ENCODE data around the gene PRICKLE1.
"Not testable (repeated sequence)": the region's sequence is repeated elsewhere in the genome, so short reads cannot be mapped to it uniquely, and the experiment has no call there.

The PRICKLE1 gene

DNA sequence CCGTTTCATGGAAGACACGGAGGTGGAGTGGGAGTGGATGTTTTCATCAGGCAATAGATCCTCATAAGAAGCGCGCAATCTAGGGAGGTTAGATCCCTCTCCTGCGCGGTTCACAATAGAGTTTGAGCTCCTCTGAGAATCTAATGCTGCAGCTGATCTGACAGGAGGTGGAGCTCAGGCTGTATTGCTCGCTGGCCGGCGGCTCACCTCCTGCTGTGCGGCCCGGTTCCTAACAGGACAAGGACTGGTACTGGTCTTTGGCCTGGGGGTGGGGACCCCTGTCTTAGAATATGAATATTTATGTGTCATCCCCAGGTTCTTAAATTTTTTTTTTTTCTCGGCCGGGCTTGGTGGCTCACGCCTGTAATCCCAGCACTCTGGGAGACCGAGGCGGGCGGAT lies 36.7 kb downstream of the PRICKLE1 start:
- no peak for DNase-seq

DNA sequence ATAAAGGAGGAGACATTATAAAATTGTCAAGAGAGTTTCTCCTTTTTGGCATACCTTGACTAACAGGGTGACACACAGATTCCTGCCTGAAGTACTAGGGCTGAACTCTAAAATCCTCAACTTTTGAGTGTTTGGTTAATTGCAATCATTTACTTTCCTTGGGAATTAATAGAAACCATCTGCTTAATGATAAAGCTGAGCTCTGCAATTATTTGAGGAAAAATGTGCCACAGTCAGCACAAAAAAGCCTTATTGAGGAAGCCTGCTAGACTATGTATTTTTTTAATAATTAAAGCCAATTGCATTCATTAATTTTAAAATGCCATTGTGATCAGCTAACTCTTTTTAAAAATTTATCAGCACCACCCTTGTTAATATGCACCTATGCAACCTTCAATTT lies 38.7 kb downstream of the PRICKLE1 start:
- no peak for DNase-seq

DNA sequence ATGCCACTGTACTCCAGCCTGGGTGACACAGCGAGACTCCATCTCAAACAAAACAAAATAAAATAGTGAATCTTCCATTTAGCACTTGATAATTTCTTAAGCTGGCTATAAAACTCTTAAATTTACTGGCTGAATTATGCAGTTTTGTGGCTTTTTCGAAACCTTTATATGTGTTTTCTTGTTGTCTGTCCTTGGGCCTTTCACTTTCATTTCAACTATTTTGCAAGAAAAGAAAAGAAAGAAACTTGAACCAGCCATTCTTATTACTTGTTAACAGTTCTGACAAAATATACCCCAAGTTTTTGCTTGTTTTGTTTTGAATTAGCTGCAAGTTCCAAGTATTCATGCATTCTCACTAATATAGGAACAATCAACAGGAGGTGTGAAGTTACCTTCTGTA lies 42.8 kb downstream of the PRICKLE1 start:
- no peak for DNase-seq

DNA sequence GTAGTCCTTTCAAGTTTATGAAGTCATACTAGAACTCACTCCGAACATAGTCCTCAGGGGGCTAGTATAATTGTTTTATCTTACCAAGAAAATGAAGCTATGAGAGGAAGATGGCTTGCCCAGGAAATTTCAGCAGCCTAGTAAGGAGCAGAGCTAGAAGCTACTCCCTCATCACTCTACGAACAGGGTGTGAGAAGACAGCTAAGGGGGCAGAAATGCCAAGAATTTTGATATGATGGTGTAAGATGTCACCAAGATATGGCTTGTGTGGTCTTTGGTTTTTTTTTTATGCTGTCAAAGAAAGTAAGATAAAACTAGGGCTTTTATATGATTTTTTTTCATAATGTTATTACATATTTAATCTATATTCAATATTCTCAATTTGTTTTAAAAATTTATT lies 47.6 kb downstream of the PRICKLE1 start:
- DNase-seq = no peak

DNA sequence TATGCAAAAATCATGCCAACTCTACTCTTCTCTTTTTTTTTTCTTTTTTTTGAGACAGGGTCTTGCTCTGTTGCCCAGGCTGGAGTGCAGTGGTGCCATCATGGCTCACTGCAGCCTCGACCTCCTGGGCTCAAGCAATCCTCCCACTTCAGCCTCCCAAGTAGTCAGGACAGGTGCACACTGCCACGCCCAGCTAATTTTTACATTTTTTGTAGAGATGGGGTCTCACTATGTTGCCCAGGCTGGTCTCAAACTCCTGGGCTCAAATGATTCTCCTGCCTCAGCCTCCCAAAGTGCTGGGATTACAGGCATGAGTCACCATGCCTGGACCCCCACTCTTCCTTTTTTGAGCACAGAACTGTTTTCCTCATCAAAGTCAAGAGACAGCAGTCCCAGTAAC lies 48.2 kb downstream of the PRICKLE1 start:
- not testable (repeated sequence) for DNase-seq

DNA sequence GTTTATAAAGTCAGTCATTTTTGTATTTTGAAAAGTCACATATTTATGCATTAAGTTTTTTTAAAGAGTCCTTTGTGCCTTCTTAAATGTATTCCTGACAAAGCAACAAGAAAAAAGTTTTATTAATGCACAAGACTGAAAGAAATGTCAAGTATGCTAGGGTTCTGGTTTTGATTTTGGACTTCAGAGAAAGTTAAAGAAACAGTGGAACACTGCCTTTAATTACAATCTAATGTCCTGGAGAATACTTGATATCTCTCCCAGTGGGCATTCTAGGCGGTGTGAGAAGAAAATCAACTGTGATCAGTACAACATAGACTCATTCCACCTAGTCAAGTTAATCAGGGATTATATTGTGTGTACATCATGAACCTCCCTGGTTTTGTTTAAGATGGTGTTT lies 49.9 kb downstream of the PRICKLE1 start:
- no peak for DNase-seq

DNA sequence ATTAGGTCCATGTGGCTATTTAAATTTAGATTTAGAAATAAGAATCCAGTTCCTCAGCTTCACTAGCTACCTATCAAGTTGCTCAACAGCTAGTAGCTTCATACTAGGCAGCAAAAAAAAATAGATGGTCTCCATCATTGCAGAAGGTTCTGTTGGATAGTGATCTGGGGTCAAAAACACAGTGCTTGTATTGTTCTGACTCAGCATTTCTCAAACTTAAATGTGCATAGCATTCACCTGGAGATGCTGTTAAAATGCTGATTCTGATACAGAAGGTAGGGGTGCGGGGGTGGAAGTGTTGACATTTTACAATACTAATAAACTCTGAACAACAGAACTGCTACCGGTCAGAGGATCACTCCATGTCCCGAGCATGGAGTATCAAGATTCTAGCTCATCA lies 51.3 kb downstream of the PRICKLE1 start:
- DNase-seq = no peak

DNA sequence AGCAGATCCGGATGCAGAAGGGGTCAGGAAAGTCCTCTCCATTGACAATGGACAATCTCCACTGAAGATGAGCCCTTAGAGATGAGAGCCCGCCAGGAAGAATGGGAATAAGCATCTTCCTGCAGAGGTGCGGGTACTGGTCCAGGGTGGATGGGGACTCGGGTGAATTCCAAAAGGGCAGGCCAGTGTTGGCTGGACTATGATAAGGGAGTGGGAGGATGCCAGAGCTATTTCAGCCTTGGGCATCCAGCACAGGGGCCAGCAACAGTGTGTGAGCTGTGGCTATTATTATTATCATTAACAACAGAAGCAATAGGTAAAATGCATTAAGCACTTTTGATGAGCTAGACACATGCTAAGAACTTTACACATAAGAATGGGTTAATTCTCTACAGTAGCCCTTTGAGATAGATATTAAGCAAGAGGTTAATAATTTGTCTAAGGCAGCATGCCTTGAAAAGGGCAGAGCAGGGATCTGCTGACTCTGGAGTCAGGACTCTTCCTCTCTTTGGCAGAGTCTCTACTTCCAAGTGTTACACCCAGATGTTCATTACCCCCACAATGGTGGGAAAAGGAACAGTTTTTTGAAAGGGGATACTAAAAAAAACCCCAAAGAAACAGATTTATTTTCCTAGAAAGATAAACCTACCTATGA lies 55.2 kb downstream of the PRICKLE1 start:
- DNase-seq = no peak

DNA sequence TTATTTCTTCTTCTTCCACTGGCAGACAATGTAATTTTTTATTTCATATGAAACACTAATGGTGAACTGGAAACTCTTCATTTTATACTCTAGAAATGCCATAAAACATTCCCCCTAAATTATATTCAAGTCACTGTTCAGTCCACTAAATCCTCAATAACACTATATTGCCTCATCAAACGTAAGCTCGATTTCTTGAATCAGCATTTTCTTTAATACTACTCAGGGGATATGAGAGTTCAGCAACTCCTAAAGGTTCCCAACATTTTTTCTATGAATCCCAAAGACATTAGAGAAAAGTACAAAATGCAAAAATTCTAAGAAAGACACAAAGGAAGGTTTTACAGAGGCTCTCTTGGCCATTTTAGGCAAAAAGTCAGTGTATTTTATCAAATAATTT lies 59.3 kb downstream of the PRICKLE1 start:
- no peak for DNase-seq

DNA sequence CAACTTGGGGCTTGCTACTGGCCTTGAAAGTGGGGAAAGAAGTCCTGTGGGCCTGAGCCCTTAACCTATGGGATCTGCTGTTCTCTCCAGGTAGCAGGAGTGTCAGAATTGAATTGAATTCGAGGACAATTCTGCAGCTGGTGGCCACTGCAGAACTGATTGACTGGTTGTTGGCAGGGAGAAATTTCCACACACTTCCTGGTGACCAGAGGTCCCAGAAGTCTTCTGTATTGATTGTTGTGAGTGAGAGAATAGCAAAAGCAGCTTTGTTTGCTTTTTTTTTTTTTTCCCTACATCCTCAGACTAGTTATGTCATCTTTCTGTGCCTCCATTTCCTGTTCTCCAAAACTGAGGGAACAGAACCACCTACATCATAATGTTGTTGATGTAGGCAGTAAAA lies 64.1 kb downstream of the PRICKLE1 start:
- DNase-seq = no peak

DNA sequence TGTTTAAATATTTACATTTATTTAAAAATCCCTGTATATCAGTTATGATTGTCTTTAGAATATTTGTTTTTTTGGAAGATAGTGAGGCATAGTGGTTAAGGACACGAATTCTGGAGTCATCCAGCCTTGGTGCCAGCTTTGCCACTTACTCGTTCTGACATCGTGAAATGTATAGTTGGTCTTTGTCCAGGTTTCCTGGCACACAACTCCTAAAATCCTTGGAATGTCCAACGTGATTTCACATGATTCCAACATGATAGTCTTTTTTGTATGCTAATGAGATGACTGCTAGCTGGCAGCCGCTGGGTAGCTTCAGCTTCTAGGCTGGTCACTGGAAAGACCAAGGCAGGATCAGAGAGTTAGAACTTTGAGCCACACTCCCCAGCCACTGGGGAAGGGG lies 64.8 kb downstream of the PRICKLE1 start:
- no peak for DNase-seq

DNA sequence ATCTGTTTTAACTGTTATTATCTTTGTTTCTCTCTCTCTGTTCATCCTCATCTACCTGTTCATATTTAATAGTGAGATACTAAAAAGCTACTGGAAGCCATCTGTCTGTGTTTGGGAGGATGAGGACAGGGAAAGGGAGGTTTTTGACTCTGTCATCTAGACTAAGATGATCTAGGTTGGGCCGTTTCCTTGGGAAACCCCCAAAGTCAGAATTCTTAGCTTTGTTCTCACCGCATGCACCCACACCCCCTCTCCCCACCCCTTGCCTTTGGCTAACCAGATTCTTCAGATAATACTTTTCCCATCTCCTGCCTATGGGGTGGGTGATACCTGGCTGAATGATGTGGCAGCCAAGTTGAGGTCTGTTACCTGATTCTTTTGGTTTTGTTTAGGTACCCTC lies 73.0 kb downstream of the PRICKLE1 start:
- DNase-seq = no peak

DNA sequence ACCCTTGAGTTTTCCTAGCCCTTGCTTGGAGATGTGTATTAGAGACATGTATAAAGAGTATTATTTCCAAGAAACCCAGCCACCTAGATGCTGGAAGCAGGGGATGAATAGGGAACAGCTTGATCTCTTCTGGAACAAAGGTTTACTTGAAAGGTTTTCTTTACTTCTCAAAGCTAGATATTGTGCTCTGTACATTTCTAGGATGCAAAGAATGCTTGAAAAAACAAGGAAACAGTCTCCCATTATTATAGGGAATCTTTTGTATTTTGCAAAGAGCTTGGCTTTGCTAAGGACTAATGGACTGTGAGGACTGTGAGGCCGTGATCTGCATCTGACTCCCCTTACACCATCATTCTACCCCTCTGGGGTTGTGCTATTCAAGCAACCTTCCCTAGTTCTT lies 77.9 kb downstream of the PRICKLE1 start:
- no peak for DNase-seq

DNA sequence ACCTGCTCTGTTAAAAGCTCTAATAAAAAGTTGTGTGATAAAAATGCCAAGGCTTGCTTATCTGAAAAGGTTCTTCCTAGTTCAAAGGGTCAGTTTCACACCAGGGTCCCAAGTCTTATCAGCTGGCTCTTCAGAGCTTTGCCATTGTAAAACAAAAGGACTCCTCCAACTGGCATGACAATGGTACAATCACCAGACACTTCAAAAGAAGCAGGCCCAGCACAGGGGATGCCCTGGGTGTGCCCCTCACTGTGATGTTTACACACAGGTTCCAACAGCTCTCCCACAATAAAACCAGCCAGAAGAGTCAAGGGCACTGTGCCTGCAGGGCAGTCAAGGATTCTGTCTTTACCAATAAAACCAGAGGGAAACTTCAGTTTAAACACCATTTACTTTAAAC lies 78.7 kb downstream of the PRICKLE1 start:
- no peak for DNase-seq

DNA sequence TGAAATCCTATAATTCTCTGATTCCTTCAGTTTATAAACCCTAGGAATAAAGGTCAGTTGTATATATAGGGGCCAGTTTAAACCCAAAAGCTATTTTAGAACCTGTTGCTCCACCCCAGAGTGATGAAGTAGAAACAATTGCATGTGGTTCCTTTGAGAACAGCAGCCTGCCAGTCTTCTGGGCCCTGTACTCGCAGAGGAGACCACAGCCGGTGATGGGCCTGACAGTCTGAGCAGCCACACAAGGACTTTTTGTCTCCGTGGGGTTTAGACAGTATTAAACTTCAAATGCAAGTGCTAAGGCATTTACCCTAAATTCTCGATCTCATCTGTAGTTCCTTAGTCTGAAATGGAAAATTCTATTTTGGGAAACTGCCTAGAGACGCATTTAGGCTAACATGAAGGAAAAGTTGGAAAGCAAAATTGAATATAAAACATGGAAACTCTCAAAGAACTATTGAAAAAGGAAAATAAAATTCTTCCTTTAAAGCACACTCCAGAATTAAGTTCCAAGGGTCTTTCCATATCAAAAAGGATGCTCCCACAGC lies 80.6 kb downstream of the PRICKLE1 start:
- DNase-seq = no peak

DNA sequence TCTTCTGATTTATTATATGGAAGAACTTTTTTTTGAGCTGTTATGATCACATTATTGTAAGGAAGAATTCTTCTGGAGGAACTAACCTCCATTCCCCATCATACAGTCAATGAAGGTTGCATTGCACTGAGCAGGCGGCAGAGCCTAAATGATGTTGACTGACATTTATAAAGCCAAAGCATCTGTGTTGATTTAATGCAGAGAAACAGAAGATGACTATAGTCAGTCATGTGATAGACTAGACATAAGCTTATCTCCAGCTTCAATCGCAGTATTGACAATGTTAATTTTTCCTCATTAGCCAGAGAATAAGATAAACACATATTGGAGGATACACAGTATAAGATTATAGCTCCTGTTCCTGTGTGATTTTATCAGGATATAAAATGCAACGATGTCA lies 82.0 kb downstream of the PRICKLE1 start:
- no peak for DNase-seq

DNA sequence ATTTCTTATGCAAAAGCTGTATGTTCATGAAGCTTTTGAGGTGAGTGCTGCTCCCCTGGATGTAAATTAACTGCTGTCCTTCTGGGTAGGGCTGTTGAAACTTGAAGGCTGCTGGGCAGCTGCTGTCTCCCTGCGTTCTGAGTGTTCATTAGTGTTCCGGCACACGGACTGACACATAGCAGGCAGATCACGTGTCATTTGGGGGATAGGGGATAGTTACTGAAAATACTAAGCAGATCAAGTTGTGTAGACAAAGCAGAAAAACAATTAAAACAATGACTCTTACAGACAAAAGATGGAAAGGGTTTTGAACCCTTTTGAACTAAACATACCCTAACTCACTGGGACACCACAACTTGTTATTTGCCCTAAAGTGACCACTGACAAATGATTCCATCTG lies 82.5 kb downstream of the PRICKLE1 start:
- no peak for DNase-seq

DNA sequence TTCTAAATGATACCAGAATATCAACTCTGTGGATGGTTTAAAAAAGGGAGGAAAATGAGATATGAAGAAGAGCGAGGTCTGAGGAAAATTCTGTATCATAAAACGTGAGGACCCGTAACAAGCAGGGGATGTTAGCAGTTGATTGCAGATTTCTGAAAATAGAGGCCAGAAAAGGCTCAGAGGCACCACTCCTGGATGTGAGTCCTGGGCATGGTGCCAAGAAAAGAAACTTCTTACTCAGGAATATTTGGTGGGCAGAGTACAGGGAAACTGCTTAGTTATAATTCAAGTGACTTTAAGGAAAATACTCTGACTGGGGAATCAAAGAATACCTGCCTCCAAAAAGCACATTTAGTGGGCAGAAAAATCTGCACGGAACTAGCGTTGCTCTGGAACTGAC lies 85.5 kb downstream of the PRICKLE1 start:
- DNase-seq = no peak

DNA sequence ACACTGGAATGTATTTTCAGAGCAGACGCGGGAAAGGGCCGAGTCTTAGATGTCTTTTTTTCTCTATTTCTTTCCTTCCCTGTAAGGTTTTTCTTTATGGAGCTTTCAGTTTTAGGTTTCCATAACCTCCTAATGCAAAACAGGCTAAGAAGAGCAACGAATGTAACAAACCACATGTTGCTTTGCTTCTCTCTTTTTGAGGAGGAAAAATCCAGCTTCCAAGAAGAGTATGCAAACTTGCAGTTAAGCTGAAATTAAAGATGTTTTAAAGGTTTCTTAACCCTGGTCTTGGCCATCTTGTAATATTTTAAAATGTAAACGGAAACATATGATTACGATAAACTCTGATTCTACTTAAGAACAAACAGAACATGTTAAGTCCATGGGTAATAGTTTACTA lies 86.9 kb downstream of the PRICKLE1 start:
- no peak for DNase-seq

DNA sequence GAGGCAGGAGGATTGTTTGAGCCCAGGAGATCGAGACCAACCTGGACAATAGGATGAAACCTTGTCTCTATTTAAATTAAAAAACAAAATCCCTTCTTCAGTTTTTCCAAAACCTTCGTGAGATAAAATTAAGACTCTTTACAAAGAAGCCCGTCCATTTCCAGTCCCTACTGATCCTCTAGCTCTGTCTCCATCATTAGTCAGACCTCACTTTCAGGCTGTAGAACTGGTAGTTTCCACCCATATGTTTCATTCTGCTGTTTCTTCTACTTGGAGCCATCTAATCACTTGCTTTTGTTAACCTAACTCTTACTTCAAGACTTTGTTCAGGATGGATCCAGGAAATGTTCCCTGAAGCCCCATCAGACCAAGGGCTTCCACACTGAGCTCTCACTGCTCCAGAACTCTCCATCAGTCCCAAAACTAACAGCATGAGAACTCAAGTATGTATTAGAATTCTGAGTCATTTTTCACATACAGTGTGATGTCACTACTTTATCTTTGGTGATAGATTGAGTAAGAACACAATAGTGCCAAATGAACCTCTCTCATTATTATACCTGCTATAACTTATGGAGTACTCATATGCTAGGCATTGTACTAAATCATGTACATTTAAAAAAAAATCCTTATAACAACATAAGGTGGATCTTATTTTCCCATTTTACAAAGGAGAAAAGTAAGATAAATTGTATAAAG lies 90.8 kb downstream of the PRICKLE1 start:
- no peak for DNase-seq

DNA sequence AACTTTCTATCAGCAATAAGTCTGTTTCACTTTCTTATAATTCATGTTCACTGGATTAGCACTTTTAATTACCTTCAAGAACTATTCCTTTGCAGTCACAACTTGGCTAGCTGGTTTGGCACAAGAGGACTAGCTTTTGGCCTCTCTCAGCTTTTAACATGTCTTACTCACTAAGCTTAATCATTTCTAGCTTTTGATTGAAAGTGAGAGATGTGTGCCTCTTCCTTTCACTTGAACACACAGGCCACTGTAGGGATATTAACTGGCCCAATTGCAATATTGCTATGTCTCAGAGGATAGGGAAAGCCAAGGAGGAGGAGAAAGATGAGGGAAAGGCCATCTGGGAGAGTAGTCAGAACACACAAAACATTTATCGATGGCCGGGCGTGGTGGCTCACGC lies 92.7 kb downstream of the PRICKLE1 start:
- DNase-seq = no peak

DNA sequence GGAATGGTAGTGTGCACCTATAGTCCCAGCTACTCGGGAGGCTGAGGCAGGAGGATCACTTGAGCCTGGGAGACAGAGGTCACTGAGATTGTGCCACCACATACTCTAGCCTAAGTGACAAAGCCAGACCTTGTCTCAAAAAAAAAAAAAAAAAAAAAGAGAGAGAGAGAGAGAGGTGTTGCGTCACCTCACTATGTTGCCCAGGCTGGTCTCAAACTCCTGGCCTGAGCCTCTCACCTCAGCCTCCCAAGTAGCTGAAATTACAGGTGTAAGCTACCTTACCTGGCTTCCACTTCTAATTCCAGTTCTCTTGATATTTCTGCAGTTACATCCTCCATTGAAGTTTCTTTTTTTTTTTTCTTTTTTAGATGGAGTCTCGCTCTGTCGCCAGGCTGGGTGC lies 94.3 kb downstream of the PRICKLE1 start:
- DNase-seq = no peak

DNA sequence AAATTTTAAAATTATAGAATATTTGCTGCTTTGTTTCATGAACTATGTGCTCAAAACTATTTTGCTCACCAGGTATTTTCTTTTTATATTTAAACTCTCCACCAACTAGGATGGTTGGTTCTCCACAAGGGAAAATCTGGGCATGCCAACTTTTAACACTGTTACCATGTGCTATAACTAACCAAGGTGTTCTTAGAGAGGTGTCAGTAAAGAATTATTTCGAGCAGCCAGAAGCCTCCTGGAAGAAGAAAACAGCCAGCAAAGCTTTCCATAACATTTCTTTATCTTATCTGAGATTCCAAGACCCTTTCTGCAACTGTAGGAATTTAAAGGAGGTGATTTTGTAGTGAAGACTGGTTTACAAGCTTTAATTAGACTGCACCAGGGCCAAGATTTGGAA lies 97.3 kb downstream of the PRICKLE1 start:
- DNase-seq = no peak

DNA sequence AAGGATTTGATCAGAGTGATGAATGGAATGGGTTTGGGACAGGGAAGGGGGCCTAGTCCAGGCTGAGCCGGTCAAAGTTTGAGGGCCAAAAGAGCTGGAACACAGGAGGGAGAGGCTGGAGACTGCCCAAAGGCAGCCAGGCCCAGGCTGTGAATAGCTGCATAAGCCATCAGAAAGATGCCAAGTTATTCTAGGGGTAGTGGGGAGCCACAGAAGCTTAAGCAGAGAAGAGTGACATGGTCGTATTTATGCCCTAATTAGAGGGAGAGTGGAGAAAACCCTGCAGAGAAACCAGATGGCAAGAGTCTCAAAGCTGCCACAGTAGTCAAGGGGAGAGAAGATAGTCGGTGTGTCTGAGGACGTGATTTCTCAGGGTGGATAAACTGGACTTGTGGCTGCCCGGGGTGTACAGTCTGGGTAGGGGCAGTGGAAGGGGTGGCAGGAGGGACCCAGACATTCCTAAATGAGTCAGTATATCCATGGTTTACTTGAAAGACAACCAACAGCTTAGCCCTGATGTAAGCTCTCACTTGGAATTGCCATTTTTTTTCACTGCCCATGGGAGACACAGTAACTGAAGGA lies 99.2 kb downstream of the PRICKLE1 start:
- DNase-seq = no peak
